Mesenchymal stem cell (in vitro differentiated cells and primary cell): ENCODE data around the gene SH3TC1.

ENCODE experiments used
- DNase-seq: peaks from one replicate; pipeline ENCODE4 v3.0.0-alpha.2; 2013
- H2AFZ ChIP-seq: one replicate; pipeline ENCODE4 v1.6.1; 2013; ENCODE audit warnings: low read depth, mild to moderate bottlenecking, control low read depth, inconsistent platforms, low read length, moderate library complexity
- H2AK5ac ChIP-seq: 2 replicates; pipeline ENCODE4 v1.6.1; 2013; ENCODE audit warnings: low read length, moderate library complexity, mild to moderate bottlenecking, inconsistent platforms; ENCODE audit not compliant: severe bottlenecking
- H2BK120ac ChIP-seq: one replicate; pipeline ENCODE4 v1.6.1; 2013; ENCODE audit warnings: low read depth, mild to moderate bottlenecking, inconsistent platforms, low read length, moderate library complexity
- H2BK12ac ChIP-seq, 2 experiments: one replicate each; pipeline ENCODE4 v1.6.1; 2013; ENCODE audit warnings: inconsistent platforms in 2 of 2, low read length in 2 of 2, mild to moderate bottlenecking in 2 of 2, moderate library complexity in 2 of 2, control low read depth in 1 of 2
- H2BK15ac ChIP-seq: one replicate; pipeline ENCODE4 v1.6.1; 2013; ENCODE audit warnings: mild to moderate bottlenecking, low read depth, inconsistent platforms; ENCODE audit not compliant: poor library complexity, severe bottlenecking
- H2BK5ac ChIP-seq: 2 replicates; pipeline ENCODE4 v1.6.1; 2013; ENCODE audit warnings: low read depth, mild to moderate bottlenecking, low read length, control low read depth, inconsistent platforms; ENCODE audit not compliant: poor library complexity, severe bottlenecking
- H3K14ac ChIP-seq, 2 experiments: one replicate each; pipeline ENCODE4 v1.6.1; 2013; ENCODE audit warnings: inconsistent platforms in 2 of 2, low read length in 2 of 2, control low read depth in 1 of 2, mild to moderate bottlenecking in 1 of 2, moderate library complexity in 1 of 2
- H3K18ac ChIP-seq, 2 experiments: one replicate each; pipeline ENCODE4 v1.6.1; 2013; ENCODE audit warnings: inconsistent platforms in 2 of 2, low read length in 2 of 2, control low read depth in 1 of 2, low read depth in 1 of 2, mild to moderate bottlenecking in 1 of 2
- H3K23ac ChIP-seq, 2 experiments: one replicate each; pipeline ENCODE4 v1.6.1; 2013; ENCODE audit warnings: inconsistent platforms in 2 of 2, low read length in 2 of 2, mild to moderate bottlenecking in 2 of 2, moderate library complexity in 2 of 2, control low read depth in 1 of 2
- H3K27ac ChIP-seq: 2 replicates; pipeline ENCODE4 v1.5.1; 2013; ENCODE audit warnings: mild to moderate bottlenecking, moderate library complexity, low read length, control low read depth, inconsistent platforms; ENCODE audit not compliant: poor library complexity, severe bottlenecking
- H3K27me3 ChIP-seq, 2 experiments: 2 replicates each; pipeline versions ENCODE4 v1.6.1 to v1.7.0; 2013; ENCODE audit warnings: low read length in 2 of 2, mild to moderate bottlenecking in 2 of 2, moderate library complexity in 2 of 2, control low read depth in 1 of 2, inconsistent platforms in 1 of 2; ENCODE audit not compliant: control insufficient read depth in 1 of 2, insufficient read depth in 1 of 2
- H3K36me3 ChIP-seq, 2 experiments: 2 replicates each; pipeline versions ENCODE4 v1.6.1 to v1.7.0; 2013; ENCODE audit warnings: low read length in 2 of 2, control low read depth in 1 of 2, inconsistent platforms in 1 of 2, low read depth in 1 of 2, mild to moderate bottlenecking in 1 of 2; ENCODE audit not compliant: insufficient read depth in 2 of 2, control insufficient read depth in 1 of 2
- H3K4ac ChIP-seq, 2 experiments: one replicate each; pipeline ENCODE4 v1.6.1; 2013; ENCODE audit warnings: inconsistent platforms in 2 of 2, low read length in 2 of 2, mild to moderate bottlenecking in 2 of 2, moderate library complexity in 2 of 2, control low read depth in 1 of 2, low read depth in 1 of 2
- H3K4me1 ChIP-seq: 2 replicates; pipeline ENCODE4 v1.6.1; 2013; ENCODE audit warnings: low read depth, low read length, control low read depth; ENCODE audit not compliant: control insufficient read depth, insufficient read depth
- H3K4me2 ChIP-seq: 2 replicates; pipeline ENCODE4 v1.6.1; 2013; ENCODE audit warnings: low read length, mild to moderate bottlenecking, inconsistent platforms; ENCODE audit not compliant: poor library complexity, severe bottlenecking
- H3K4me3 ChIP-seq, 2 experiments: 2 replicates each; pipeline versions ENCODE4 v1.5.1 to v1.7.0; 2013; ENCODE audit warnings: low read length in 2 of 2, mild to moderate bottlenecking in 2 of 2, control low read depth in 1 of 2, low read depth in 1 of 2; ENCODE audit not compliant: insufficient read depth in 1 of 2
- H3K79me1 ChIP-seq: replicated peaks from 2 replicates; pipeline ENCODE4 v1.6.1; 2013; ENCODE audit warnings: mild to moderate bottlenecking, control low read depth, low read length, inconsistent platforms; ENCODE audit not compliant: poor library complexity, severe bottlenecking
- H3K9ac ChIP-seq: 2 replicates; pipeline ENCODE4 v1.7.0; 2013; ENCODE audit warnings: mild to moderate bottlenecking, low read length, moderate library complexity
- H3K9me3 ChIP-seq: 2 replicates; pipeline ENCODE4 v1.7.0; 2013; ENCODE audit warnings: mild to moderate bottlenecking, low read length; ENCODE audit not compliant: control insufficient read depth
- H4K8ac ChIP-seq: one replicate; pipeline ENCODE4 v1.6.1; 2013; ENCODE audit warnings: inconsistent platforms, mild to moderate bottlenecking, low read length, moderate library complexity
- H4K91ac ChIP-seq: one replicate; pipeline ENCODE4 v1.6.1; 2013; ENCODE audit warnings: mild to moderate bottlenecking, low read length, inconsistent platforms
- WGBS: methylation state at CpG from one replicate; pipeline ENCODE4 v1.1.7; 2013; ENCODE audit warnings: mixed read lengths; 5-methylcytosine and 5-hydroxymethylcytosine counted together

Gene SH3TC1

GRCh38 chr4:8280876-8281440, 81.9 kb downstream of the SH3TC1 start:
- H3K9ac ChIP-seq: peak overlapping the region; percentile 36
- no peak overlapping the region for H3K23ac ChIP-seq
- no peak for DNase-seq
- H4K91ac ChIP-seq: no peak overlapping the region
- H2AK5ac ChIP-seq: no peak overlapping the region
- no peak overlapping the region for H2BK120ac ChIP-seq
- H3K79me1 ChIP-seq: no peaks in the 10 kb centered on the region
- H3K36me3 ChIP-seq: no peaks in the 10 kb centered on the region
- no peak overlapping the region for H3K4ac ChIP-seq
- 95% methylated on average over 14 of the region's 15 CpGs for WGBS
- no peaks in the 10 kb centered on the region for H3K9me3 ChIP-seq
- no peak overlapping the region for H4K8ac ChIP-seq
- H3K18ac ChIP-seq: no peak overlapping the region
- no peak overlapping the region for H2BK5ac ChIP-seq
- peaks cover 36% of the 10 kb centered on the region for H3K4me1 ChIP-seq
- H3K27ac ChIP-seq: no peak overlapping the region
- H2AFZ ChIP-seq: no peak overlapping the region
- H3K4me3 ChIP-seq: no peak overlapping the region
- H2BK15ac ChIP-seq: no peak overlapping the region
- H3K27me3 ChIP-seq: peaks cover 0 to under 1% of the 10 kb centered on the region in 2 experiments
- no peak overlapping the region for H3K14ac ChIP-seq
- H3K4me2 ChIP-seq: no peak overlapping the region
- peak overlapping the region in 1 of 2 experiments; percentile 7 for H2BK12ac ChIP-seq

GRCh38 chr4:8281519-8282133, 82.5 kb downstream of the SH3TC1 start:
- no peak overlapping the region for H4K8ac ChIP-seq
- no peaks in the 10 kb centered on the region for H3K79me1 ChIP-seq
- H3K4me1 ChIP-seq: peaks cover 30% of the 10 kb centered on the region
- no peaks in the 10 kb centered on the region for H3K9me3 ChIP-seq
- peak overlapping the region; percentile 36 for H3K9ac ChIP-seq
- WGBS: 84% methylated on average over 19 of the region's 19 CpGs
- H3K4ac ChIP-seq: no peak overlapping the region
- no peak overlapping the region for H2BK15ac ChIP-seq
- H3K27me3 ChIP-seq: peaks cover 0 to 4% of the 10 kb centered on the region in 2 experiments
- no peak overlapping the region for H3K4me3 ChIP-seq
- peak overlapping the region in 1 of 2 experiments; percentile 18 for H2BK12ac ChIP-seq
- peak overlapping the region; percentile 51 for H2BK120ac ChIP-seq
- no peak overlapping the region for H2AK5ac ChIP-seq
- no peak overlapping the region for H3K27ac ChIP-seq
- no peak for DNase-seq
- no peak overlapping the region for H3K23ac ChIP-seq
- H2BK5ac ChIP-seq: no peak overlapping the region
- no peaks in the 10 kb centered on the region for H3K36me3 ChIP-seq
- H3K14ac ChIP-seq: no peak overlapping the region
- H2AFZ ChIP-seq: no peak overlapping the region
- peak overlapping the region in 1 of 2 experiments; percentile 5 for H3K18ac ChIP-seq
- no peak overlapping the region for H3K4me2 ChIP-seq
- no peak overlapping the region for H4K91ac ChIP-seq

DNA sequence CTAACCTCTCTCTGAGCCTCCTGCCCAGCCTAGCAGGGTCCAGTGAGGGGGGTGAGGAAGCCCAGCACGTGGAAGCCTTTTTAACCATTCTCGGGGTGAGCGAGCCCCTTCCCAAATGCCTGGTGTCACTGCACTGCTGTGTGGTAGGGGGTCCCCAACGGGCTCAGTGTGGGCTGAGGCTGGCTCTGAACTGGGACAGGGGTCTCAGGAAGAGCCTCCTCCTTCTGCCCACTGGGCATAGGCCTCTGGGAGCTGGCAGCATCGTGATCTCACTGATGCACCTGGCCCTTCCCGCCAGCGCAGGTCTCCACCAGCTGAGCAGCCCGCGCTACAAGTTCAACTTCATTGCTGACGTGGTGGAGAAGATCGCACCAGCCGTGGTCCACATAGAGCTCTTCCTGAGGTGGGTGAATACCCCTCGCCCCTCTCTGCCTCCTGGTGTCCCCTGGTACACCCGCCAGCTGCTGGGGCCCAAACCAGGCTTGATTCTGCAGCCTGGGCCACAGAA, 83.1 kb downstream of the SH3TC1 start:
- Histone ChIP-seq H3K23ac (no peak overlapping the region), H3K9ac (peak overlapping the region; percentile 36), H2BK5ac (no peak overlapping the region), H3K36me3 (no peaks in the 10 kb centered on the region), H2AK5ac (no peak overlapping the region), H2AFZ (no peak overlapping the region), H4K8ac (no peak overlapping the region), H2BK15ac (no peak overlapping the region), H3K4me2 (no peak overlapping the region), H2BK12ac (no peak overlapping the region), H3K27ac (no peak overlapping the region), H3K9me3 (no peaks in the 10 kb centered on the region), H3K27me3 (peaks cover 0 to 4% of the 10 kb centered on the region in 2 experiments), H2BK120ac (no peak overlapping the region), H3K4me3 (no peak overlapping the region), H3K79me1 (no peaks in the 10 kb centered on the region), H4K91ac (no peak overlapping the region), H3K4me1 (peaks cover 25% of the 10 kb centered on the region), H3K14ac (no peak overlapping the region), H3K18ac (no peak overlapping the region), H3K4ac (peak overlapping the region in 1 of 2 experiments; percentile 25)
- no peak for DNase-seq
- WGBS: 90% methylated on average over 14 of the region's 14 CpGs

- 93% methylated on average over 14 of the region's 14 CpGs for WGBS
- Histone ChIP-seq H2AFZ (no peak overlapping the region), H2BK120ac (no peak overlapping the region), H3K23ac (no peak overlapping the region), H3K9ac (no peak overlapping the region), H3K14ac (no peak overlapping the region), H3K18ac (no peak overlapping the region), H3K27me3 (peaks cover 0 to 4% of the 10 kb centered on the region in 2 experiments), H2BK15ac (no peak overlapping the region), H3K4ac (peak overlapping the region in 1 of 2 experiments; percentile 25), H3K36me3 (no peaks in the 10 kb centered on the region), H3K27ac (no peak overlapping the region), H4K8ac (no peak overlapping the region), H3K4me3 (no peak overlapping the region), H2BK12ac (no peak overlapping the region), H2AK5ac (no peak overlapping the region), H3K4me2 (no peak overlapping the region), H2BK5ac (no peak overlapping the region), H4K91ac (peak overlapping the region; percentile 27), H3K4me1 (peaks cover 19% of the 10 kb centered on the region), H3K79me1 (no peaks in the 10 kb centered on the region), H3K9me3 (no peaks in the 10 kb centered on the region)
- no peak for DNase-seq
Measured at GRCh38 chr4:8282742-8283141, 83.7 kb downstream of the SH3TC1 start.
